Measurements from ENCODE around the gene ABHD8. TPM values are rescaled to one million over a fixed set of nuclear protein-coding genes. Genes with fewer than 3 reads are reported as not detected.
A peak's percentile ranks its signal among the peaks of the same experiment; 100 is the strongest.

Gene ABHD8
- total RNA-seq, 2 donors from 2014 or later = 20.1 to 21.6 TPM

GRCh38 chr19:17266589-17266974 lies 36.6 kb downstream of the ABHD8 start:
- H3K4me3 ChIP-seq = no peak overlapping the region
- intact Hi-C loops (cut with DNase I) = loop anchor here (2.0 kb wide), 1 partner anchor 20 kb away; no protein-coding TSS in a partner anchor

GRCh38 chr19:17266026-17266425 lies 37.2 kb downstream of the ABHD8 start:
- TF ChIP-seq POLR2A (IDR thresholded peaks at IDR 0.05) (no peak), POLR2AphosphoS5 (IDR thresholded peaks at IDR 0.05) (no peak), CTCF (IDR thresholded peaks at IDR 0.05) (no peak)
- 83% methylated on average over 7 of the region's 7 CpGs for WGBS
- no peak overlapping the region for H3K4me3 ChIP-seq
- DNase-seq (ENCODE audit: low spot score) = no peak
- no peaks in the 10 kb centered on the region for H3K27me3 ChIP-seq (replicated peaks; ENCODE audit: insufficient read depth)
- intact Hi-C loops (cut with DNase I) = loop anchor here (2.0 kb wide), 1 partner anchor 19 kb away; no protein-coding TSS in a partner anchor
- no peaks in the 10 kb centered on the region for H3K4me1 ChIP-seq (replicated peaks)
- H3K27ac ChIP-seq = no peak overlapping the region
- no peaks in the 10 kb centered on the region for H3K9me3 ChIP-seq
- H3K36me3 ChIP-seq = no peaks in the 10 kb centered on the region

More at GRCh38 chr19:17266589-17266974, 36.6 kb downstream of the ABHD8 start:
- no peaks in the 10 kb centered on the region for H3K9me3 ChIP-seq
- H3K36me3 ChIP-seq = no peaks in the 10 kb centered on the region
- TF ChIP-seq CTCF (IDR thresholded peaks at IDR 0.05) = no peak
- no peak for TF ChIP-seq POLR2A (IDR thresholded peaks at IDR 0.05)
- DNase-seq (ENCODE audit: low spot score) = no peak
- 76% methylated on average over 12 of the region's 12 CpGs for WGBS
- no peak overlapping the region for H3K27ac ChIP-seq
- H3K27me3 ChIP-seq (replicated peaks; ENCODE audit: insufficient read depth) = no peaks in the 10 kb centered on the region
- no peaks in the 10 kb centered on the region for H3K4me1 ChIP-seq (replicated peaks)

GRCh38 chr19:17264641-17264979 lies 38.6 kb downstream of the ABHD8 start, which contains the start of gene USHBP1:
Gene USHBP1 (minus strand): TSS chr19:17264745. CDS start chr19:17264299, 446 bp downstream.
- H3K4me3 ChIP-seq = no peak within 1 kb of the TSS
- peak within 1 kb of the TSS in 1 of 2 donors; percentile 8 for H3K27ac ChIP-seq
- 35% methylated on average over 5 of the region's 5 CpGs for WGBS
- intact Hi-C loops (cut with DNase I) = no loop called here
- no peak for DNase-seq (ENCODE audit: low spot score)
- H3K9me3 ChIP-seq = no peaks in the 10 kb centered on the region
- H3K36me3 ChIP-seq = no peaks in the 10 kb centered on the region
- no peaks in the 10 kb centered on the region for H3K4me1 ChIP-seq (replicated peaks)
- H3K27me3 ChIP-seq (replicated peaks; ENCODE audit: insufficient read depth) = no peaks in the 10 kb centered on the region
- TF ChIP-seq POLR2A (IDR thresholded peaks at IDR 0.05) = no peak
- TF ChIP-seq POLR2AphosphoS5 (IDR thresholded peaks at IDR 0.05) = peak; percentile 26
- TF ChIP-seq CTCF (IDR thresholded peaks at IDR 0.05) = no peak

GRCh38 chr19:17263712-17264640 lies 39.2 kb downstream of the ABHD8 start:
- intact Hi-C loops (cut with DNase I) = no loop called here
- no peaks in the 10 kb centered on the region for H3K4me1 ChIP-seq (replicated peaks)
- DNase-seq (ENCODE audit: low spot score) = no peak
- no peaks in the 10 kb centered on the region for H3K9me3 ChIP-seq
- TF ChIP-seq CTCF (IDR thresholded peaks at IDR 0.05) (no peak), POLR2AphosphoS5 (IDR thresholded peaks at IDR 0.05) (no peak), POLR2A (IDR thresholded peaks at IDR 0.05) (no peak)
- peak overlapping the region in 1 of 2 donors; percentile 8 for H3K27ac ChIP-seq
- H3K27me3 ChIP-seq (replicated peaks; ENCODE audit: insufficient read depth) = no peaks in the 10 kb centered on the region
- no peak overlapping the region for H3K4me3 ChIP-seq
- H3K36me3 ChIP-seq = no peaks in the 10 kb centered on the region
- 86% methylated on average over 23 of the region's 23 CpGs for WGBS

- no peak for DNase-seq (ENCODE audit: low spot score)
- TF ChIP-seq CTCF (IDR thresholded peaks at IDR 0.05) (no peak), POLR2A (IDR thresholded peaks at IDR 0.05) (no peak), POLR2AphosphoS5 (IDR thresholded peaks at IDR 0.05) (no peak)
- no peaks in the 10 kb centered on the region for H3K36me3 ChIP-seq
- H3K4me1 ChIP-seq (replicated peaks) = no peaks in the 10 kb centered on the region
- no peak overlapping the region for H3K4me3 ChIP-seq
- no peaks in the 10 kb centered on the region for H3K27me3 ChIP-seq (replicated peaks; ENCODE audit: insufficient read depth)
- WGBS = 82% methylated on average over 16 of the region's 16 CpGs
- no peak overlapping the region for H3K27ac ChIP-seq
- no peaks in the 10 kb centered on the region for H3K9me3 ChIP-seq
- intact Hi-C loops (cut with DNase I) = no loop called here
These were observed 40.7 kb downstream of the ABHD8 start for GRCh38 chr19:17262557-17262956.
